ENCODE data around the gene DYNC2I2.

The DYNC2I2 gene

GRCh38 chr9:128610897-128611296 lies 45.8 kb downstream of the DYNC2I2 start:
- TF ChIP-seq CTCF (IDR thresholded peaks at IDR 0.05; ENCODE audit: control insufficient read depth, insufficient read depth, low read depth, low read length, missing control alignments): no peak
- DNase-seq (ENCODE audit: low read depth): no peak
- no peak overlapping the region for H3K4me3 ChIP-seq (ENCODE audit: control insufficient read depth, low read depth, low read length)

GRCh38 chr9:128607642-128608350 lies 48.9 kb downstream of the DYNC2I2 start:
- TF ChIP-seq CTCF (IDR thresholded peaks at IDR 0.05; ENCODE audit: control insufficient read depth, insufficient read depth, low read depth, low read length, missing control alignments): no peak
- no peak for DNase-seq (ENCODE audit: low read depth)
- H3K4me3 ChIP-seq (ENCODE audit: control insufficient read depth, low read depth, low read length): no peak overlapping the region

GRCh38 chr9:128603697-128604096 lies 53.0 kb downstream of the DYNC2I2 start:
- no peak overlapping the region for H3K4me3 ChIP-seq (ENCODE audit: control insufficient read depth, low read depth, low read length)
- DNase-seq (ENCODE audit: low read depth): no peak
- no peak for TF ChIP-seq CTCF (IDR thresholded peaks at IDR 0.05; ENCODE audit: control insufficient read depth, insufficient read depth, low read depth, low read length, missing control alignments)

- TF ChIP-seq CTCF (IDR thresholded peaks at IDR 0.05; ENCODE audit: control insufficient read depth, insufficient read depth, low read depth, low read length, missing control alignments): no peak
- H3K4me3 ChIP-seq (ENCODE audit: control insufficient read depth, low read depth, low read length): no peak overlapping the region
- no peak for DNase-seq (ENCODE audit: low read depth)
These were observed 56.5 kb downstream of the DYNC2I2 start for GRCh38 chr9:128600099-128600498.

GRCh38 chr9:128595471-128595870 lies 61.2 kb downstream of the DYNC2I2 start:
- H3K4me3 ChIP-seq (ENCODE audit: control insufficient read depth, low read depth, low read length): no peak overlapping the region
- no peak for TF ChIP-seq CTCF (IDR thresholded peaks at IDR 0.05; ENCODE audit: control insufficient read depth, insufficient read depth, low read depth, low read length, missing control alignments)
- no peak for DNase-seq (ENCODE audit: low read depth)

GRCh38 chr9:128593856-128594255 lies 62.8 kb downstream of the DYNC2I2 start:
- no peak for TF ChIP-seq CTCF (IDR thresholded peaks at IDR 0.05; ENCODE audit: control insufficient read depth, insufficient read depth, low read depth, low read length, missing control alignments)
- no peak for DNase-seq (ENCODE audit: low read depth)
- no peak overlapping the region for H3K4me3 ChIP-seq (ENCODE audit: control insufficient read depth, low read depth, low read length)

All from AG09309 (cell line).